A673 (cell line): Measurements from ENCODE around the gene C16orf54. TPM values are rescaled to one million over a fixed set of nuclear protein-coding genes. Genes with fewer than 3 reads are reported as not detected.

Experiments used
- BruUV-seq: library from RNA; stranded (reverse); fragments of 400-500 nt; replicated peaks from 2 replicates; lab custom pipeline; 2021; lab: Mats Ljungman, UMichigan
- CTCF ChIA-PET: fragments of 300-600 bp; sonication (Branson Sonifier 250); formaldehyde crosslinking; loops from one replicate; lab custom pipeline; 2022; ENCODE audit warnings: antibody characterized with exemption; lab: Charles Lee
- POLR2A ChIA-PET: fragments of 300-600 bp; sonication (Branson Sonifier 250); formaldehyde crosslinking; loops from one replicate; lab custom pipeline; 2022; ENCODE audit warnings: antibody characterized with exemption; ENCODE audit not compliant: low non-redundant PET; lab: Charles Lee
- DNase-seq: peaks from one replicate; pipeline ENCODE4 v3.0.0-alpha.2; 2015; ENCODE audit warnings: low spot score
- H3K27ac ChIP-seq: fragments of 200-600 bp; sonication (generic); 2 replicates; pipeline ENCODE4 v1.5.1; 2016; ENCODE audit warnings: mixed run types, low read depth, mild to moderate bottlenecking, mixed read lengths, antibody characterized with exemption, low read length; ENCODE audit not compliant: poor library complexity, severe bottlenecking
- H3K27me3 ChIP-seq: fragments of 200-600 bp; sonication (generic); replicated peaks from 2 replicates; pipeline ENCODE4 v1.6.1; 2017; ENCODE audit warnings: mixed run types, low read depth, mild to moderate bottlenecking, mixed read lengths, antibody characterized with exemption, low read length; ENCODE audit not compliant: insufficient read depth, poor library complexity
- H3K36me3 ChIP-seq: fragments of 200-600 bp; sonication (generic); 2 replicates; pipeline ENCODE4 v1.6.1; 2016; ENCODE audit warnings: mixed run types, mild to moderate bottlenecking, mixed read lengths, antibody characterized with exemption, low read length; ENCODE audit not compliant: insufficient read depth, poor library complexity, severe bottlenecking
- H3K4me1 ChIP-seq: fragments of 200-600 bp; sonication (generic); 2 replicates; pipeline ENCODE4 v1.6.1; 2017; ENCODE audit warnings: mixed run types, mild to moderate bottlenecking, mixed read lengths, antibody characterized with exemption, low read length; ENCODE audit not compliant: insufficient read depth, poor library complexity, severe bottlenecking
- H3K4me3 ChIP-seq: fragments of 200-600 bp; sonication (generic); 2 replicates; pipeline ENCODE4 v1.5.1; 2016; ENCODE audit warnings: low read depth, mixed run types, mild to moderate bottlenecking, mixed read lengths, low read length; ENCODE audit not compliant: poor library complexity, severe bottlenecking
- H3K9me3 ChIP-seq: fragments of 200-600 bp; sonication (generic); 2 replicates; pipeline ENCODE4 v1.6.1; 2016; ENCODE audit warnings: mixed run types, low read depth, mild to moderate bottlenecking, mixed read lengths, antibody characterized with exemption, low read length; ENCODE audit not compliant: poor library complexity, severe bottlenecking
- EZH2 ChIP-seq: fragments of 200-600 bp; sonication (generic); IDR thresholded peaks from 2 replicates; pipeline ENCODE4 v1.6.1; 2017; ENCODE audit warnings: borderline replicate concordance, low read depth, mild to moderate bottlenecking, mixed read lengths, antibody characterized with exemption, low read length; ENCODE audit not compliant: poor library complexity, severe bottlenecking
- intact Hi-C: fragments of 100-400 bp; cut with micrococcal nuclease; formaldehyde crosslinking; loops from one replicate; pipeline ENCODE4 v1.10.0; 2022; ENCODE audit not compliant: unreplicated experiment
- total RNA-seq: library from RNA; stranded (reverse); gene quantifications from 2 replicates; pipeline ENCODE4 v1.2.3, GENCODE V29; 2021
- TF ChIP-seq, protein P1 (sequence below): fragments of 300-800, 200-600 bp; sonication (generic); conservative IDR thresholded peaks from 2 replicates; pipeline ENCODE4 v1.5.1; 2017; ENCODE audit warnings: low read depth, mild to moderate bottlenecking, antibody characterized with exemption, low read length, moderate library complexity, mixed read lengths

C16orf54 gene
- total RNA-seq, 1 experiment from 2014 or later, result not detected

DNA sequence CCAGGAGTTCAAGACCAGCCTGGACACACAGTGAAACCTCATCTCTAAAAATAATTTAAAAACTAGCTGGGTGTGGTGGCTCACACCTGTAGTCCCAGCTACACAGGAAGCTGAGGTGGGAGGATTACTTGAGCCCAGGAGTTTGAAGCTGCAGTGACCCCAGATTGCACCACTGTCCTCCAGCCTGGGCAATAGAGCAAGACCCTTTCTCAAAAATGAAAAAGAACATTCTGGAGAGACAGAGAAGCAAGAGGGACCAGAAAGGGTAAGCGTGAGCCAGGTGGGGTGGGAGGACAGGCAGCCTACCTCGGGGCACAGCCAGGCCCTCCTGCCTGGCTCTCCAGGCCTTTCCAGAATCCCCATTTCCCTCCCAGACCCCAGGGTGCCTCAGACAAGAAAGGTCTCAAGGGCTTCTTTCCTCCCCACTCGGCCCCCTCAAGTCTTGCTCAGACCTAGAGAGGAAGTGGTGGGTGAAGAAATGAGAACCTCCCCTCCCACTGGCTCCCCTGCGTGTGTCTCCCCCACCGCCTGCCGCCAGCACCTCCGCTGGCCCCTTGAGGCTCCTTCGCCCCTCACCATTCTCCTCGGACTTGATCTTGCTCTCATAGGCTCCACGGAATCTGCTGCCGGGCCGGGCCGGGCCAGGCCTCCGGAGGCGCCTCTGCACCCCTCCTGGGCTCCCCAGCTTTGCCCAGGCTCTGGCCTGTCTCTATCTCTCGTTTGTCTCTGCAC lies 503 bp downstream of the C16orf54 start:
- Histone ChIP-seq H3K4me1 (no peaks in the 10 kb centered on the region), H3K36me3 (no peaks in the 10 kb centered on the region), H3K9me3 (no peaks in the 10 kb centered on the region), H3K27ac (no peak overlapping the region), H3K27me3 (no peaks in the 10 kb centered on the region), H3K4me3 (no peak overlapping the region)
- ChIA-PET CTCF (no interaction called here), POLR2A (no interaction called here)
- intact Hi-C loops, result no loop called here
- no TSS peak for BruUV-seq
- TF ChIP-seq, protein P1, sequence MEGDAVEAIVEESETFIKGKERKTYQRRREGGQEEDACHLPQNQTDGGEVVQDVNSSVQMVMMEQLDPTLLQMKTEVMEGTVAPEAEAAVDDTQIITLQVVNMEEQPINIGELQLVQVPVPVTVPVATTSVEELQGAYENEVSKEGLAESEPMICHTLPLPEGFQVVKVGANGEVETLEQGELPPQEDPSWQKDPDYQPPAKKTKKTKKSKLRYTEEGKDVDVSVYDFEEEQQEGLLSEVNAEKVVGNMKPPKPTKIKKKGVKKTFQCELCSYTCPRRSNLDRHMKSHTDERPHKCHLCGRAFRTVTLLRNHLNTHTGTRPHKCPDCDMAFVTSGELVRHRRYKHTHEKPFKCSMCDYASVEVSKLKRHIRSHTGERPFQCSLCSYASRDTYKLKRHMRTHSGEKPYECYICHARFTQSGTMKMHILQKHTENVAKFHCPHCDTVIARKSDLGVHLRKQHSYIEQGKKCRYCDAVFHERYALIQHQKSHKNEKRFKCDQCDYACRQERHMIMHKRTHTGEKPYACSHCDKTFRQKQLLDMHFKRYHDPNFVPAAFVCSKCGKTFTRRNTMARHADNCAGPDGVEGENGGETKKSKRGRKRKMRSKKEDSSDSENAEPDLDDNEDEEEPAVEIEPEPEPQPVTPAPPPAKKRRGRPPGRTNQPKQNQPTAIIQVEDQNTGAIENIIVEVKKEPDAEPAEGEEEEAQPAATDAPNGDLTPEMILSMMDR, result no peak
- TF ChIP-seq EZH2, result no peak
- DNase-seq, result no peak

DNA sequence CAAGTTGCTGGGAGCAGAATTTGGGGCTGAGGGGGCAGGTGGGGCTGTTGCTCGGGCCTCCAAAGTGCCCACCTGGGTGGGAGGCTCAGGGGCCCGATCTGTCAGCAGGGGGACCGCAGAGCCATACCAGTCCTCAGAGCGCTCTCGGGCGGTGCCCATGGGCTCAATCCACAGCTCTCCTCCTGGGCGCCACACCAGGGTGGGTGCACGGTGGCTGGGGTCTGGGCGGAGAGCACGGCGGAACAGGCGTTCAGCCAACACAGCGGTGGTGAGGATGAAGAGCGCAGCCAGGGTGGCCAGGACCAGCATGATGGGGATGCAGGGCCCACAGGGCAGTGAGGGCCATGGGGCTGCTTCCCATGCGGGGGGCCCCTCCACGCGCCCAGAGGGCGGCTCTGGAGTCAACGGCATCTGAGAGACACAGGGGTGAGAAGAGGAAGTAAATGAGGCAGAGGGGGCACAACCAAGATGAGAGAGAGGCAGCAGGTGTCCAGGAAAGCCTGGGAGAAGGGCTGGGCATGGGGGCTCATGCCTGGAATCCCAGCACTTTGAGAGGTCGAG lies 1.2 kb downstream of the C16orf54 start:
- H3K36me3 ChIP-seq, result no peaks in the 10 kb centered on the region
- TF ChIP-seq, protein P1, result no peak
- no peak for TF ChIP-seq EZH2
- no peak overlapping the region for H3K4me3 ChIP-seq
- CTCF ChIA-PET, result no interaction called here
- BruUV-seq, result no TSS peak
- intact Hi-C loops, result no loop called here
- H3K27ac ChIP-seq, result no peak overlapping the region
- no peaks in the 10 kb centered on the region for H3K27me3 ChIP-seq
- no peaks in the 10 kb centered on the region for H3K4me1 ChIP-seq
- no peaks in the 10 kb centered on the region for H3K9me3 ChIP-seq
- DNase-seq, result no peak
- POLR2A ChIA-PET, result no interaction called here

DNA sequence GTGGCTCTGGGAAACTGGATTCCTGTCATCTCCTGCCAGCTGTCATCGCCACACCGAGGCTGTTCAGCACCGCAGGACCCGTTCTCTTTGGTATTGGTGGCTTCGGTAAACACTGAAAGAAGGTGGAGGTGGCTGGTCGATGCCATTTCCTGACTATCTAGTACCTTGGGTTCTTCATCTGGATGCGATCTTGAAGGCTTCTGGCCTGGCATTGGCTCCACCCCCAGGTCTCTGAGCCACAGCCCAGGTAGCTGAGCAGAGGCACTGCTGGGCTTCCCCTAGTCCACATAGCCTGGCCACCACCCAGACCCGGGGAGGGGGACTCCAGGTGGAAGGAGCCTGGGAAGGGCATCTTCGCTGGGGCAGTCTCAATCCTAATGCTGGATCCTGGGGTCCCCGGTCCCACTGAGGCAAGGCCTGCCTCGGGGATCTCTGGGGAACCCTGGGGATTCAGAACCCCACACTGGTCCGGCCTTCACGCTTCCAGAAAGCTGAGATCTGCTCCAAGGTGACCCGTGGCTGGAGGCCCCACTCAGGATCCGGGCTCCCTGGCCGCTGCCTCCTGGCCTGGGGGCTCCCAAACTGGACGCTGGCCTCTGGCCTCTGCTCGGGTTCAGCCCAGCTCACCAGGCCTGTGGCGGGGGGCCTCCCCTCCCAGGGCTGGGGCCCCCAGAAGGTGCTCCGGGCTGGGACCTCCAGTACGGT lies 1.8 kb downstream of the C16orf54 start:
- no peak for DNase-seq
- Histone ChIP-seq H3K27ac (no peak overlapping the region), H3K4me1 (no peaks in the 10 kb centered on the region), H3K36me3 (no peaks in the 10 kb centered on the region), H3K27me3 (no peaks in the 10 kb centered on the region), H3K4me3 (no peak overlapping the region), H3K9me3 (no peaks in the 10 kb centered on the region)
- POLR2A ChIA-PET, result no interaction called here
- no peak for TF ChIP-seq EZH2
- TF ChIP-seq, protein P1, result no peak
- BruUV-seq, result no TSS peak
- intact Hi-C loops, result no loop called here
- CTCF ChIA-PET, result no interaction called here
